Trophoblast cell (in vitro differentiated cells and primary cell): ENCODE results near the gene RNF103.

Experiments used
- DNase-seq, 2 donors: peaks; one replicate each; pipeline ENCODE4 v3.0.0-alpha.2; 2016
- H2AFZ ChIP-seq: 2 replicates; pipeline ENCODE4 v1.6.1; 2013; ENCODE audit warnings: low read length, moderate library complexity, mild to moderate bottlenecking; ENCODE audit not compliant: insufficient read depth, poor library complexity
- H2AK5ac ChIP-seq: 2 replicates; pipeline ENCODE4 v1.6.1; 2013; ENCODE audit warnings: mild to moderate bottlenecking, low read length
- H2BK120ac ChIP-seq: 2 replicates; pipeline ENCODE4 v1.6.1; 2013; ENCODE audit warnings: low read length, mild to moderate bottlenecking, moderate library complexity; ENCODE audit not compliant: insufficient read depth, poor library complexity
- H2BK12ac ChIP-seq: 2 replicates; pipeline ENCODE4 v1.6.1; 2013; ENCODE audit warnings: mild to moderate bottlenecking, low read length, moderate library complexity
- H2BK5ac ChIP-seq: 2 replicates; pipeline ENCODE4 v1.6.1; 2013; ENCODE audit warnings: low read length, low read depth, moderate library complexity, mild to moderate bottlenecking; ENCODE audit not compliant: poor library complexity
- H3K14ac ChIP-seq: 2 replicates; pipeline ENCODE4 v1.6.1; 2013; ENCODE audit warnings: mild to moderate bottlenecking, low read length
- H3K18ac ChIP-seq: 2 replicates; pipeline ENCODE4 v1.6.1; 2013; ENCODE audit warnings: mild to moderate bottlenecking, low read length
- H3K23ac ChIP-seq: 2 replicates; pipeline ENCODE4 v1.6.1; 2013; ENCODE audit warnings: low read length
- H3K27ac ChIP-seq: 2 replicates; pipeline ENCODE4 v1.5.1; 2013; ENCODE audit warnings: low read depth, mild to moderate bottlenecking, inconsistent platforms, low read length, moderate library complexity
- H3K27me3 ChIP-seq: 2 replicates; pipeline ENCODE4 v1.6.1; 2013; ENCODE audit warnings: inconsistent platforms, mild to moderate bottlenecking, low read length, moderate library complexity; ENCODE audit not compliant: insufficient read depth
- H3K36me3 ChIP-seq, 2 experiments: 1 replicate in 1 of 2; 2 replicates in 1 of 2; pipeline ENCODE4 v1.6.1; 2013; ENCODE audit warnings: low read length in 2 of 2, mild to moderate bottlenecking in 2 of 2, moderate library complexity in 1 of 2; ENCODE audit not compliant: insufficient read depth in 2 of 2, control insufficient read depth in 1 of 2
- H3K4ac ChIP-seq: 2 replicates; pipeline ENCODE4 v1.6.1; 2013; ENCODE audit warnings: low read depth, mild to moderate bottlenecking, low read length, moderate library complexity
- H3K4me1 ChIP-seq, 2 experiments: 1 replicate in 1 of 2; 2 replicates in 1 of 2; pipeline ENCODE4 v1.6.1; 2013; ENCODE audit warnings: low read length in 2 of 2, mild to moderate bottlenecking in 2 of 2, moderate library complexity in 1 of 2; ENCODE audit not compliant: insufficient read depth in 2 of 2, control insufficient read depth in 1 of 2
- H3K4me2 ChIP-seq: 2 replicates; pipeline ENCODE4 v1.6.1; 2013; ENCODE audit warnings: inconsistent platforms, mild to moderate bottlenecking, low read length, moderate library complexity
- H3K4me3 ChIP-seq: 2 replicates; pipeline ENCODE4 v1.5.1; 2013; ENCODE audit warnings: mild to moderate bottlenecking, low read depth, low read length, inconsistent platforms
- H3K79me1 ChIP-seq: one replicate; pipeline ENCODE4 v1.6.1; 2013; ENCODE audit warnings: low read length
- H3K79me2 ChIP-seq: 2 replicates; pipeline ENCODE4 v1.6.1; 2013; ENCODE audit warnings: low read length, mild to moderate bottlenecking; ENCODE audit not compliant: control insufficient read depth, insufficient read depth, poor library complexity
- H3K9ac ChIP-seq: 2 replicates; pipeline ENCODE4 v1.6.1; 2013; ENCODE audit warnings: mild to moderate bottlenecking, low read length
- H3K9me3 ChIP-seq: 2 replicates; pipeline ENCODE4 v1.6.1; 2013; ENCODE audit warnings: low read depth, mild to moderate bottlenecking, control low read depth, inconsistent platforms, low read length; ENCODE audit not compliant: insufficient read depth
- H4K12ac ChIP-seq: 2 replicates; pipeline ENCODE4 v1.6.1; 2013; ENCODE audit warnings: low read depth, mild to moderate bottlenecking, low read length, moderate library complexity
- H4K8ac ChIP-seq: 2 replicates; pipeline ENCODE4 v1.6.1; 2013; ENCODE audit warnings: low read depth, mild to moderate bottlenecking, low read length, moderate library complexity
- H4K91ac ChIP-seq: one replicate; pipeline ENCODE4 v1.6.1; 2013; ENCODE audit warnings: low read depth, mild to moderate bottlenecking, low read length, moderate library complexity
- WGBS: extraction: QIAGEN DNeasy Blood & Tissue Kit; methylation state at CpG from one replicate; pipeline ENCODE4 v1.1.7; 2013; ENCODE audit warnings: missing lambda C conversion rate; ENCODE audit not compliant: insufficient read length, insufficient coverage; ENCODE audit errors: extremely low coverage; 5-methylcytosine and 5-hydroxymethylcytosine counted together

RNF103 gene

GRCh38 chr2:86563650-86564061 lies 60.0 kb downstream of the RNF103 start:
- H3K27ac ChIP-seq, result peak overlapping the region; percentile 5
- peak overlapping the region; percentile 77 for H2BK5ac ChIP-seq
- peak overlapping the region; percentile 42 for H3K18ac ChIP-seq
- H3K27me3 ChIP-seq, result no peaks in the 10 kb centered on the region
- peak overlapping the region; percentile 26 for H2BK120ac ChIP-seq
- H3K14ac ChIP-seq, result peak overlapping the region; percentile 45
- peak overlapping the region; percentile 80 for H3K4me2 ChIP-seq
- peak overlapping the region; percentile 83 for H4K8ac ChIP-seq
- no peak overlapping the region for H3K4me3 ChIP-seq
- H3K79me1 ChIP-seq, result peaks cover 13% of the 10 kb centered on the region
- no peak for DNase-seq
- H3K4ac ChIP-seq, result peak overlapping the region; percentile 47
- no CpG with 5 or more reads among the region's 13 CpGs for WGBS
- peaks cover 3 to 7% of the 10 kb centered on the region in 2 experiments for H3K4me1 ChIP-seq
- H2AFZ ChIP-seq, result peak overlapping the region; percentile 59
- H2AK5ac ChIP-seq, result no peak overlapping the region
- peaks cover 9% of the 10 kb centered on the region for H3K79me2 ChIP-seq
- no peak overlapping the region for H3K9ac ChIP-seq
- H4K12ac ChIP-seq, result peak overlapping the region; percentile 68
- H3K23ac ChIP-seq, result no peak overlapping the region
- peaks cover 2% of the 10 kb centered on the region for H3K9me3 ChIP-seq
- H4K91ac ChIP-seq, result peak overlapping the region; percentile 71
- peak overlapping the region; percentile 58 for H2BK12ac ChIP-seq
- H3K36me3 ChIP-seq, result no peaks in the 10 kb centered on the region

GRCh38 chr2:86562922-86563649 lies 60.6 kb downstream of the RNF103 start, which contains the start of gene CHMP3:
Gene CHMP3, minus strand, starts transcription at chr2:86563443. Its CDS starts 95 bp downstream, at chr2:86563348.
- peak within 1 kb of the TSS; percentile 58 for H2BK12ac ChIP-seq
- no peak within 1 kb of the TSS for H2AK5ac ChIP-seq
- peak within 1 kb of the TSS; percentile 68 for H4K12ac ChIP-seq
- DNase-seq, result peak; percentile 97 to 99
- H3K36me3 ChIP-seq, result no peaks in the 10 kb centered on the region
- peak within 1 kb of the TSS; percentile 98 for H3K9ac ChIP-seq
- H3K14ac ChIP-seq, result peak within 1 kb of the TSS; percentile 86
- peak within 1 kb of the TSS; percentile 96 for H2AFZ ChIP-seq
- H3K79me1 ChIP-seq, result peaks cover 13% of the 10 kb centered on the region
- peak within 1 kb of the TSS; percentile 93 for H2BK5ac ChIP-seq
- H3K4me2 ChIP-seq, result peak within 1 kb of the TSS; percentile 80
- peak within 1 kb of the TSS; percentile 89 for H3K18ac ChIP-seq
- peak within 1 kb of the TSS; percentile 57 for H3K4ac ChIP-seq
- peak within 1 kb of the TSS; percentile 80 for H4K91ac ChIP-seq
- no peak within 1 kb of the TSS for H3K23ac ChIP-seq
- H3K27me3 ChIP-seq, result no peaks in the 10 kb centered on the region
- peaks cover 3 to 7% of the 10 kb centered on the region in 2 experiments for H3K4me1 ChIP-seq
- H3K27ac ChIP-seq, result peak within 1 kb of the TSS; percentile 97
- H2BK120ac ChIP-seq, result peak within 1 kb of the TSS; percentile 87
- peak within 1 kb of the TSS; percentile 88 for H4K8ac ChIP-seq
- no CpG with 5 or more reads among the region's 57 CpGs for WGBS
- H3K9me3 ChIP-seq, result peaks cover 2% of the 10 kb centered on the region
- peaks cover 9% of the 10 kb centered on the region for H3K79me2 ChIP-seq
- peak within 1 kb of the TSS; percentile 85 for H3K4me3 ChIP-seq

GRCh38 chr2:86562485-86562921 lies 61.2 kb downstream of the RNF103 start:
- Histone ChIP-seq H3K79me2 (peaks cover 9% of the 10 kb centered on the region), H3K4me3 (peak overlapping the region; percentile 85), H3K14ac (peak overlapping the region; percentile 86), H3K79me1 (peaks cover 13% of the 10 kb centered on the region), H4K91ac (peak overlapping the region; percentile 80), H3K9me3 (peaks cover 2% of the 10 kb centered on the region), H3K36me3 (no peaks in the 10 kb centered on the region), H3K18ac (peak overlapping the region; percentile 89), H3K4me2 (peak overlapping the region; percentile 80), H3K23ac (no peak overlapping the region), H3K4me1 (peaks cover 3 to 7% of the 10 kb centered on the region in 2 experiments), H3K27me3 (no peaks in the 10 kb centered on the region), H4K12ac (peak overlapping the region; percentile 66), H2BK5ac (peak overlapping the region; percentile 93), H2AFZ (peak overlapping the region; percentile 96), H3K4ac (peak overlapping the region; percentile 57), H2BK12ac (no peak overlapping the region), H2AK5ac (no peak overlapping the region), H3K9ac (peak overlapping the region; percentile 98), H4K8ac (peak overlapping the region; percentile 88), H3K27ac (peak overlapping the region; percentile 97), H2BK120ac (peak overlapping the region; percentile 87)
- no CpG with 5 or more reads among the region's 16 CpGs for WGBS
- DNase-seq, result no peak

- peaks cover 6% of the 10 kb centered on the region for H3K79me2 ChIP-seq
- no peak overlapping the region for H4K91ac ChIP-seq
- H3K9ac ChIP-seq, result no peak overlapping the region
- no peak overlapping the region for H2AK5ac ChIP-seq
- no peak overlapping the region for H3K4me2 ChIP-seq
- no peak overlapping the region for H2BK5ac ChIP-seq
- 100% methylated on average over 2 of the region's 2 CpGs for WGBS
- H4K12ac ChIP-seq, result no peak overlapping the region
- no peak overlapping the region for H3K18ac ChIP-seq
- no peak overlapping the region for H3K14ac ChIP-seq
- H3K4ac ChIP-seq, result no peak overlapping the region
- H3K36me3 ChIP-seq, result no peaks in the 10 kb centered on the region
- H3K23ac ChIP-seq, result no peak overlapping the region
- no peaks in the 10 kb centered on the region for H3K27me3 ChIP-seq
- DNase-seq, result no peak
- no peak overlapping the region for H4K8ac ChIP-seq
- H2BK120ac ChIP-seq, result no peak overlapping the region
- no peak overlapping the region for H3K4me3 ChIP-seq
- H3K27ac ChIP-seq, result no peak overlapping the region
- peaks cover 5% of the 10 kb centered on the region for H3K79me1 ChIP-seq
- H3K9me3 ChIP-seq, result no peaks in the 10 kb centered on the region
- no peak overlapping the region for H2AFZ ChIP-seq
- peaks cover 2 to 3% of the 10 kb centered on the region in 2 experiments for H3K4me1 ChIP-seq
- H2BK12ac ChIP-seq, result no peak overlapping the region
Measured at GRCh38 chr2:86557836-86558235, 65.8 kb downstream of the RNF103 start.
